T-helper 1 cell (primary cell): ENCODE data around the gene XRCC2.
A peak's percentile ranks its signal among the peaks of the same experiment; 100 is the strongest.
"Not testable (repeated sequence)": the region's sequence is repeated elsewhere in the genome, so short reads cannot be mapped to it uniquely, and the experiment has no call there.

Source experiments
- DNase-seq, 5 donors: peaks; one replicate each; pipeline ENCODE4 v3.0.0-alpha.2; 2012 to 2020
- total RNA-seq, 4 donors: gene quantifications; one replicate each; lab custom pipeline; 2026; lab: John Stamatoyannopoulos, UW

The XRCC2 gene
- total RNA-seq: 0.36 to 3.5 (median 1.9) reads per million in 4 donors

DNA sequence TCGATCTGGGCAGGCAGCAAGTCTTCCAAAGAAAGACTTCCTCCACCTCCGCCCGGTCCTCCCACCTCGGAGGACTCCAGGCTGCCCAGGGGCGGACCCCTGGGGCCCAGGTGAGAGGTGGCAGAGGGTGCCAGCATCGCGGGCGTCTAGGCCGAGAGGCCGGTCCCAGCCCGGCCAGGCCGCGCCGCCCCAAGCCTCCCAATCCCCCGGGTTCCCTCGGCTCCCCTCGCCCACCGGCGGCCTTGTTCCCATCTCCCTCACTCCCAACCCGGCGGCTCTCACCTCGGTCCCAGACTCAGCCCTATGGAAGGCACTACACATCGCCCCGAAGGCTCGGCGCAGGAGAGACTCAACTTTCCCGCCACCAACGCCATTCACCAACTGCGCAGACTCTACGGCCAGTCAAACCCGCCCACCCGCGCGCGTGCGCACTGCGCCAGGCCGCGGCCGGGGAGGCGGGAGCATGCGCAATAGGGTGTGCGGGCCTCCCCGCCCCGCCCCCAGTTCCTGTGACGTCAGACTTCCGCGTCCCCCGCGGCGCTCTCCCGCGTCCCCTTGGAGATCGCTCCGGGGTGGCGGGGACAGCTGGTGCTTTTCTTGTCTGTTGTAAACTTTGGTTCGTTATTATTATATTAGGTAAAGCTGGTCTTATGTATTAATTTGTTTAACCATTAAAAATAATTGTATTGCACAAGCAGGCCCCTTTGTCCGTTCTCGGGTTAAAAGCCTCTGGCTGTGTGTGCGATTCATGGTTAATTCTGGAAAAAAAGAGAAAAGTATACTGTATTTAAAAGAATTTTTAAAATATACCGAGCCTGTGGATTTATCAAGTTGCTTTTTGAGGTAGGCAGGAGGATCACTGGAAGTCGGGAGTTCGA is at the start of gene XRCC2:
TSS of gene XRCC2 (minus strand) at position 383 of the 878 bp plus-strand sequence. CDS start at position 321, 62 bp downstream.
- DNase-seq: peak; percentile 87 to 94 (median 91)

DNA sequence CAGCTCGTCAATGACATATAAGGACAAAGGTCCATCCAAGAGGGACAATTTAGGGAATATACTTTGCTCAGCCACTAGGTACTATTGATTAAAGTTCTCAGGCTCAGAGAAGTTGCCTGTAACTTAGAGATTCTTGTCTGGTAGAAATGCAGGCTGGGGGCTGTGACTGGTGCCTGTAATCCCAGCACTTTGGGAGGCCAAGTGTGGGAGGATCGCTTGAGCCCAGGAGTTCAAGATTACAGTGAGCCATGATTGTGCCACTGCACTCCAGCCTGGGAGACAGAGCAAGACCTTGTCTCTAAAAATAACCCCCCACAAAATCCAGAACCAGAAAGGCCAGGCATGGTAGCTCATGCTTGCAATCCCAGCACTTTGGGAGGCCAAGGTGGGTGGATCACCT is 47.4 kb upstream of the XRCC2 start:
- no peak for DNase-seq

DNA sequence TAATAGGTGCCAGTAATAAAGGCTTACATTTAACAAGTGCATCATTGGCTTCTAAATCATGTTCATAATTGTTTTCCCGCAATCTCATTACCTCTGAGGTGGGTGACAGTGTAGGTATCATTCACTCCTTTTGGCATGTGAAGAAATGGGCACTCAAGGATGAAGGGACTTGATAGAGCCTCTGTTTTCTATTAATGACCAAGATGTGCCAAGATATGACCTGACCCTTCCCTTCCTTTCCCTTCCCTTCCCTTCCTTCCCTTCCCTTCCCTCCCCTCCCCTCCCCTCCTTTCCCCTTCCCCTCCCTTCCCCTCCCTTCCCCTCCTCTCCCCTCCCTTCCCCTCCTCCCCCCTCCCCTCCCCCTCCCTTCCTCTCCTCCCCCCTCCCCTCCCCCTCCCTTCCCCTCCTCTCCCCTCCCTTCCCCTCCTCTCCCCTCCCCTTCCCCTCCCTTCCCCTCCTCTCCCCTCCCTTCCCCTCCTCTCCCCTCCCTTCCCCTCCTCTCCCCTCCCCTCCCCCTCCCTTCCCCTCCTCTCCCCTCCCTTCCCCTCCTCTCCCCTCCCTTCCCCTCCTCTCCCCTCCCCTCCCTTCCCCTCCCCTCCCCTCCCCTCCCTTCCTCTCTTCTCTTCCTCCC is 36.6 kb upstream of the XRCC2 start:
- DNase-seq: not testable (repeated sequence)

DNA sequence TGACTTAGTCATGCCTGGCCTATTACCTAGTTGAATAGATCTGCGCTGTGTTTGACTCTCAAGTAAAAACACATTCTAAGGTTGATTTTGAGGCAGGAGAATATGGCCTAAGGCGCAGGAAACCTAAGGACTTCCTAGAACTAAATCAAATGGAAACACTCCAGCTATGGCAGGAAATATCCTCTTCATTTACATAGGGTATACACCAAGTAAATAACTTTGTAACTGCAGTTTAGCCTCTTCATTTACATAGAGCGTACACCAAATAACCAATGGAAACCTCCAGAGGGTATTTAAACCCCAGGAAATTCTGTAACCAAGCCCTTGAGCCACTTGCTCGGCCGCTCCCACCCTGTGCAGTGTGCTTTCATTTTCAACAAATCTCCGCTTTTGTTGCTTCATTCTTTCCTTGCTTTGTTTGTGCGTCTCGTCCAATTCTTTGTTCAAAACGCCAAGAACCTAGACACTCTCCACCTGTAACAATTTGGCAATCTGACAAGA is 35.6 kb upstream of the XRCC2 start:
- no peak for DNase-seq

DNA sequence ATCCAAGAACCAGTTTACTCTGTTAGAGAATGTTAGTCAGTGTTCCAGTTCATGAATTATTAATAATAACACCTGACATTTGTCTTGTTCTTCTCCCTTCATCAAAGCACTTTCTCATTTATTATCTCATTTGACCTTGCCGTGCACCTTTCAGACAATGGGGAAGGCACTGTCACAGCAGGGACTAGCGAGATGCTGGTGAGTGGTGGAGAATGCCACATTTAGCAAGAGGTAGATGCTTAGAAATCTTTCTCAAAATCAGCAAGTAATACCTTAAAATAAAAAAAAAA is 34.2 kb upstream of the XRCC2 start:
- DNase-seq: no peak

DNA sequence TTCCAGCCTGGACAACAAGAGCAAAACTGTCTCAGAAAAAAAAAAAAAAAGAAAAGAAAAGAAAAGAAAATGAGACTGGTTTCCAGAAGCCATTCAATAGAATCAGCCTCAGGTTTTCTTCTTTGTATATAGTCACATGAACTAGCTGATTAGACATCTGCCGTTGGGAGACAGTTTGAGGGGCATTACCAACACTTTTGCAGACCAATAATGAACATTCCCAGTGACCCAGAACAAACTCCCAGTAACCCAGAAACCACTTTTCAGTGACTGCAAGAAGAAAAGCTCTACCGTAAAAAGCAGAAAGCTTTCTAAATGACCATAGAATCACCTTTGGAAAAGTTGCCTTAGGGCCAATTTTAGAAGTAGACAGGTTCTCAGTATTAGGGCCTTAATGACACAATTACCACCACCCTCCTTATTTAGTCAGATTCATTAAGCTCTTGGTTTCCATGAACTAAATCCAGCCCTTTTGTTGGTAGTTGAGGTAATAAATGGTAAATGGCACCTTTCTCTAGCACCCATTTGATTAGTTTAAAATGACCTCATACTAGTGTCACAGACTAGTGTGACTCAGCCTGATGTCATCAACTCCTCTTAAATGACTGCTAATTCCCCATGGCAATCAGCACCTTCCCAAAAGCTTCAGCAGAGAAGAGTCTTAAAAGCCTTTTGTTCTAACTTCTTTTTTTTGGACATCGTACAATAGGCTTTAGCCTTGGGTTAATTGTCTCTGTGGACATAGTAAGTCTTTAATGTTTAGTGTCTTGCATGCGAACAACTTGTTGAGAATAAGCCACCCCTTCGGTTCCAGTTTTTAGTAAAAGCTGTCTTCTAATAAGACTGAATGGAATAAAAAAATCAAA is 33.6 kb upstream of the XRCC2 start:
- DNase-seq: no peak

DNA sequence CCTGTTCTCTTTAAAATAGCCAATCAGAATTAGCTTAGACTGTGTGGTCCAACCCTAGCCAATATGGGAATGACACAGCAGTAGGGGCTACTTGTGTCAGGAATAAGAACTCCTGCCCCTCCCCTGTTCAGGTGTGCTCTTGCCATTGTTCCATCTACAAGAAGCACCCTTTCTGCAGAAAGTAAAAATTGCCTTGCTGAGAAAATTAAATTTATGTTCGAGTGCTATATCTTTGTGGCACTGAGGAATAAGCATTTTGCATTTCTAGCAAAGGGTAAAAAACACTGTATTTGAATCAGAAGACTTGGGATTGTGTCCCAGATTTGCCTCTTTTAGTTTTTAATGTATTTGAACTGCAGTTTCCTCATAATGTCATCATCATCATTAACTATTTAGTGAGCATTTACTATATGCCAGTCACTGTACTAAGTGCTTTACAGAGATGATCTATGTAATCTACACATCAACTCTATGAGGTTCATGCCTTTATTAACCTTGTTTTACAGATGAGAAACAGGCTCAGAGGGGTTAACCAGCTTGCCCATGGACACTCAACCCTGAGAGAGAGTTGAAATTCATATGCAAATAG is 28.9 kb upstream of the XRCC2 start:
- no peak for DNase-seq

DNA sequence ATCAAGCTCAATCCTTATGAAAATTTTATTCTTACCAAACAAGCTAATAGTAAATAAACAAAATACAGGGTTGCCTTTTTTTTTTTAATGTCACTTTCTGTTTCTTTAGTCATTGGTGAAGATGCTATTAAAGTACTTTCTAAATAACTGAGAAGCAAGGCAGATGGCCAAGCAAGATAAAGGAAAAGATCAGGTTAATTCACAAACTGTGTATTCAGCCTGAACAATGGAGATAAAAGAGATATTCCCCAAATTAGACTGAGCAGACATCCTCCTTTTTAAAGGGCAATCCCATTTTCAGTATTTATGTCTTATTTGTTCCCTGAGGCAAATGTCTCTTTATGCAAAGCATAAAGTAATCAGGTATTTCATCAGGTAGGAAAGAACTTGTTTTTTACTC is 23.1 kb upstream of the XRCC2 start:
- DNase-seq: no peak

DNA sequence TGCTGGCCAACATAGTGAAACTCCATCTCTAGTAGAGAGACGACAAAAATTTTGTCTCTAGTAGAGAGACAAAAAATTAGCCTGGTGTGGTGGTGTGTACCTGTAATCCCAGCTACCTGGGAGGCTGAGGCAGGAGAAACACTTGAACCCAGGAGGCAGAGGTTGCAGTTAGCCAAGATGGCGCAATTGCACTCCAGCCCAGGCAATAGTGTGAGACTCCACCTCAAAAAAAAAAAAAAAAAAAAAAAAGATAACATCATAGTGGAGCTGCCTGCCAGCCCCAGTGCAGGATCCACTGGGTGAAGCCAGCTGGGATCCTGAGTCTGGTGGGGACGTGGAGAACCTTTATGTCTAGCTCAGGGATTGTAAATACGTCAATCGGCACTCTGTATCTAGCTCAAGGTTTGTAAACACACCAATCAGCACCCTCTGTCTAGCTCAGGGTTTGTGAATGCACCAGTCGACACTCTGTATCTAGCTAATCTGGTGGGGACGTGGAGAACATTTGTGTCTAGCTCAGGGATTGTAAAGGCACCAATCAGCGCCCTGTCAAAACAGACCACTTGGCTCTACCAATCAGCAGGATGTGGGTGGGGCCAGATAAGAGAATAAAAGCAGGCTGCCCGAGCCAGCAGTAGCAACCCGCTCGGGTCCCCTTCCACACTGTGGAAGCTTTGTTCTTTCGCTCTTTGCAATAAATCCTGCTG is 21.5 kb upstream of the XRCC2 start:
- DNase-seq: not testable (repeated sequence)

DNA sequence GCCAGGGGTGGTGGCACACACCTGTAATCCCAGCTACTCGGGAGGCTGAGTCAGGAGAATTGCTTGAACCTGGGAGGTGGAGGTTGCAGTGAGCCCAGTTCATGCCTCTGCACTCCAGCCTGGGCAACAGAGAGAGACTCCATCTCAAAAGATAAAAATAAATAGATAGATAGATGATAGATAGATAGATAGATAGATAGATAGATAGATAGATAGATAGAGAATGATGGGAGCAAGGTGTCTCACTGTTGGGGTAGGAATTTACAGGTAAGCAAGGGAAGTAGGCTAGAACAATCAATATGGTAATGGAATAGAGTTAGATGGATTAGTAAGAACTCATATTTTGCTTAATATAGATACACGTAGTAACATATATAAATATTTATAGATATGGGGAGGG is 16.3 kb upstream of the XRCC2 start:
- DNase-seq: not testable (repeated sequence)

DNA sequence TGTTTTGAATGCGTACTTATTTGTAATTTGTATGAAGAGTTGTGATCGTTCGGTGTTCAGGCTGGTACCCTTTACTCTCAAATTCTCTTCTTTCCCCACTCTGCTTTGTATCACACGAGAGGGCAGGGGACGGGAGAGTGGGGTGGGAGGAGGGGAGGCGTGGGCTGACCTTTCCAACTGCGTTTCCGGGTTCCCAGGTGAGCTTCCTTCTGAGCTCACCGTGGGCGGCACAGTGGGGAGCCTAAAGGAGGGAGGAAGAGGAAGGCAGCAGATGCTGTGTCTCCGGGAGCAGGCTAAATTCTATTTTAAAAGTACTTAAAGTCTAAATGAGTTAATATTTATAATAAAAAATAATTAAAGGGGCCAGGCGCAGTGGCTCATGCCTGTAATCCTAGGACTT is 7.4 kb upstream of the XRCC2 start:
- no peak for DNase-seq

DNA sequence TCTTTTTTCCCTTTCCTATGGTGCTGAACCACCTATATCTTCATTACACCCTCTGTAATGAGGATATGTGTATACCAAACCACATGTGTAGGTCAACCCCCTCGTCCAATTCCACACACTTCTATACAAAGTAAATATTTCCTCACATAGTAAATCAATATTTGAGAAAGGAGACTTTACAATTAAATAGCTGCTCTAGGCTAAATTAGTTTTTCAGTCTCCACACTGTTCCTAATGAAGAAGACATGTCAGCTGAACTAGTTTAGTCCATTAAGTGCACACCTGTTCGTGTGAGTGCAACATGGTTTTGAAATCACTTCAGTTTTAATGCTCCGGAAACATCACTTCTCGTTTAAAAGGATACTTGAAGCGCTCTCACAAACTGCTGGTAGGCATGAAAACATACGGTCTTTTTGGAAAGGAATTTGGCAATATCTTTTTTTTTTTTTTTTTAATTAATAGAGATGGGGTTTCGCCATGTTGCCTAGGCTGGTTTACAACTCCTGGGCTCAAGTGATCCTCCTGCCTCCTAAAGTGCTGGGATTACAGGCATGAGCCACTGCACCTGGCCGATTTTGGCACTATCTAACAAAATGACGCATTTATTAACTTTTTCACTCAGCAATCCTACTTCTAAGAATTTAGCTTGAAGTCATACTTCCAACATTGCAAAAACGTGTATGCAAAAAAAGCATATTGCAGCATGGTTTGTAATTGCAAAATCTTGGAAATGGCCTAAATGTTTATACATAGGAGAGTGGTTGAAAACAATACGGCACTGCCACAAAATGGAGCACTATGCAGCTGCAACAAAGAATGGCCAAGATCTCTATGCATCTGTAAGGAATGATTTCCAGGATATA is 2.1 kb upstream of the XRCC2 start:
- DNase-seq: no peak

DNA sequence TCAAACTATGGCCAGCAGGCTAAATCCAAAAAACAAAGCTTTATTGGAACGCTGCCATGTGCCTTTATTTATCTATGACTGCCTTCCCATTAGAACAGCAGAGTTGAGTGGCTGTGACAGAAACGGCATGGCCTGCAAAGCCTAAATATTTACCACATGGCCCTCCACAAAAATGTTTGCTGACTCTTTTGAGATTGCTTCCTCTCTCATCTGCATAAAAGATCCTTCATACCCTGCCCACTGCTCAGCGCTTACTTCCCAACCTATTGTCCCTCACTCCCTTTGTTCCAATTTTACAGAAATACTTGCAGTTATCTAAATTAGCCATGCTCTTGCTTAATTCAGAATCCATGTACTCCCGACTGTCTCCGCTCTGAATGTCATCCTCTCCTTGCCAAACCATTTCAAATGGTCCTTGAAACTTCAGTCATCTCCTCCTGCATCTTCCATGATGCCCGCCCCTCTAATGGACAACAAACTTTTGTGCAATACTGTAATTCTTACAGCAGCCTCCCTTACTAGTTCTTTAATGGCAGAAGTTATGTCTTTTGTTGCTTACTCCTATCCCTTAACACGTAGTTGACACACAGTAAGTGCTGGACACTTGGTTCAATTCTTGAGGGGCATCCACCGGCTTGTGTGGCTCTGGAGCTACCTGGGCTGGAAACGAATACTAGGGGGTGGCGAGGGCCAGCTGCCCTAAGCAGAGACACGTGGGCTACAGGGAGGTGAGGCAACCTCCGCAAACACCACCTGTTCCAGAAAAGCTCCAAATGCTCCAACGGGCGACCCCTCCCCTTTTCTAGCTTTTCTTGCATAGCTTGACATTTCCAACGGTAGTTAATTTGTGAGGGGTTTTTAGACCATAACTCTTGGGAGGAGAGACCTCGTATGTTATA is 832 bp downstream of the XRCC2 start:
- DNase-seq: peak in 1 of 5 donors; percentile 20

DNA sequence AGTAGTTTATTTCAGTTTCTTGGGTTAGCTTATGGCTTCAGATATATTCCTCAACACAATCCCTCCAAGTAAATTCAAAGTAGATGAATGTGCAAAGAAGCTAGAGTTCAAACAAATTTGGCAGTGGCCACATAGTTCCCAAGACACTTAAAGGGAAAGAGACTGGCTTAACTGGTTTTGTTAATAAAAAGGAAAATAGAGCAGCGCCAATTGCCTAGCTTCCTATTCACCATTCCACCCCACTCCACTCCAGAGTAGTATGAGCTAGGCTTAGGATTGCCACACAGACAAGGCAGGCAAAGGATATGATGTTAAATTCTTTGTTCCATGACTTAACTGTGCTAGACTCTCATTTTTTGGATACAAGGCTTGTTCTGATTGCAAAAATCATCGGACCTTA is 2.0 kb downstream of the XRCC2 start:
- DNase-seq: no peak

DNA sequence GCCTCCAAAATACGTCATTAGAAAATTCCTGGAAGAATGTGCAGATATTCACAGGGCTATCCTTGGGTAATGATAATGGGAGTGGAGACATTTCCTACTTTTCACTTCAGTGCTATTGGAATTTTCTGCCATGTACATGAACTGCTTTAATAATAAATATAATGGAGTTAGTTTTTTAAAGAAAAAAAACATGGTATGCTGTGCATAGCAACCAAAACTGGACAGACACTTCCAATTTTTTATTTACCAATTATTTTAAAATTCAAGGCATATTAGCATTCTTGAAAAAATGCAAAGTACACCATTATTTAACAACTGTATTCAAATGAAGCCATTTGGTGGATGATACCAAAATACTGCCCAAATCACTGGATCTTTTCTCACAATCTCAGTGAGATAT is 3.3 kb downstream of the XRCC2 start:
- DNase-seq: no peak

DNA sequence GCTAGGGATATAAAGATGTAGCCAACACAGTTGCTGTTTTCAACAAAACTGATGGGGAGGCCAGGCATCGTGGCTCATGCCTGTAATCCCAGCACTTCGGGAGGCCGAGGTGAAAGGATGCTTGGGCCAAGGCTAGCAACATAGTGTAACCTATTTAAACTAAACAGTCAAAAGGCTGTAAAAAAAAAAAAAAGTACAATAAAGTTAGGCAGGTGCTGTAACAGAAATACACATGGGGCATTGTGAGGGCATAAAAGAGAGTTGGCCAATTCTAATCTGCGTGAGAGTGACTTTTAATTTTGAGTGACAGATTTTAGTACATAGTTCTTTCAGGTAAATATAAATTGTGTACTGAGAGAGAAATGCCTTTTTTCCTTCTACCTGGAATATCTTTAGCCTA is 6.2 kb downstream of the XRCC2 start:
- no peak for DNase-seq

DNA sequence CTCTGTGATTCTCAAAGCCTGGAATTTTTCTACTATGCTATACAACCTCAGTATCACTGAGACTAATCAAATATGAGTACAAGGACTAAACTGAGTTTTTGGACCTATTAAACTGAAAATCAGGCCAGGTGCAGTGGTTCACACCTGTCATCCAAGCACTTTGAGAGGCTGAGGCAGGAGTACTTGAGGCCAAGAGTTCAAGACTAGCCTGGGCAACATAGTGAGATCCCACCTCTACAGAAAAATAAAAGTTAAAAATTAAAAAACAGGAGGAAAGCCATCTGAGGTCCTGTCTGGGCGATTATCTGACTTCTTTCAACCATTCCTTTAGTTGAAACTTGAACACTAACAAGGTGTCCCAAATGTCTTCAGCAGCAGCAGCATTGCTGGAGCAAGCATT is 7.0 kb downstream of the XRCC2 start:
- no peak for DNase-seq

DNA sequence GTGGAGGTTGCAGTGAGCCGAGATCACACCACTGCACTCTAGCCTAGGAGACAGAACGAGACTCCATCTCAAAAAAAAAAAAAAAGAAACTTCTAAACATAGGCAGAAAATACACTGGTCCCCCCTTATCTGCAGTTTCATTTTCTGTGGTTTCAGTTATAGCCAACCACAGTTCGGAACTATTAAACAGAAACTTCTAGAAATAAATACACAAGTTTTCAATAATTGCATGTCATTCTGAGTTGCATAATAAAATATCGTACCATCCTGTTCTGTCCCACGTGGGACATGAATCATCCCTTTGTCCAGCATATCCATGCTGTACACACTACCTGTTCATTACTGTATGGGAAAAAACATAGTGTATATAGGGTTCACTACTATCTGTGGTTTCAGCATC is 8.0 kb downstream of the XRCC2 start:
- DNase-seq: no peak

DNA sequence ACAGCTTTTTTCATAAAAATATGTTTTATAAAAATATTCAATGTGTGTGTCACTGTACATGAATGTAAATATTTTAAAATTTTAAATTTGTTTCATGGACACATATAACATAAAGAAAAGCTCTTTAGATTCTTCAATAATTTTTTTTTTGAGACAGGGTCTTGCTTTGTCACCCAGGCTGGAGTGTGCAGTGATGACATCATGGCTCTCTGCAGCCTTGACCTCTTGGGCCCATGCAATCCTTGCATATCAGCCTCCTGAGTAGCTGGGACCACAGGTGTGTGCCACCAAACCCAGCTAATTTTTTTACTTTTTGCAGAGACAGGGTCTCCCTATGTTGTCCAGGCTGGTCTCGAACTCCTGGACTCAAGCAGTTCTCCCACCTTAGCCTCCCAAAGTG is 9.9 kb downstream of the XRCC2 start:
- no peak for DNase-seq

DNA sequence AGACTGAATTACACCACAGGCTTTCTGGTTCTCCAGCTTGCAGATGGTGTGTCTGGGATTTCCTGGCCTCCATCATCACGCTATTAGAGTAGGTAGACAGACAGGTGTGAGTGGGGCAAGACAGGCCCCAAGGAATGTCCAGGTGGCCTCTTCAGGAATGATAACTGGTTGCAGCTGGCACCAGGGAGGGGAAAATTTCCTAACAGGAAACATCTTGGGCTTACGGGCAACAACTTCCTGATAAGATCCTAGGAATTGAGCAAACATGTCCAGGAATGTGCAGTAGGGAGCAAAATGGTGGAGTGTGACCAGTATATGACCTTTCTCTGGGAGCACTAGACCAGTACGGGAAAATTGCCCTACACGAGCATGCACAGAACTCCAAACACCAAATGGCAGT is 11.3 kb downstream of the XRCC2 start:
- no peak for DNase-seq
